GM21526 (cell line): ENCODE measurements around the gene CTNNA2.

ENCODE experiments used
- ATAC-seq: cut with Tn5 transposase; IDR thresholded peaks from one replicate; pipeline ENCODE4 v1.9.1; 2021; ENCODE audit warnings: moderate library complexity; ENCODE audit not compliant: unreplicated experiment, low FRiP score

Gene CTNNA2

GRCh38 chr2:80338794-80339193 is 825.9 kb downstream of the CTNNA2 start:
- no peak for ATAC-seq

- no peak for ATAC-seq
Measured at GRCh38 chr2:80340022-80340421, 827.2 kb downstream of the CTNNA2 start.

DNA sequence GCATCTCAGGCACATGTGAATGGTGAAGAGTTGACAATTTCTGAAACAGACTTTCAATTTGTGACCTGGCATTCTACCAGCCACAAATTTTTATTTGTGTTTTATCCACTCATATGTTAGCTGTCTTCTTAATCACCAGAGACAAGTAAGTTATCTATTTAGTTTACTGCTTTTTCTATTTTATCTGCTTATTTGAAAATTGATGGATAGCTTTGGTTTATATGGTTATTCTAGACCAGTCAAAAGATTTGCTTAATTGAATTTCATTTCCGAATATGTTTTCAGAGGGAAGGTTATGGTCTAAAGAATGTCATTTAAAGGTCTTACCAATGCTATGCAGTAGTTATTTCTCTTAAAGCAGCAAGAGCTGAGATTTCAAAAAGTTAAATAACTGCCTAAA is 835.2 kb downstream of the CTNNA2 start:
- ATAC-seq, result no peak

- ATAC-seq, result no peak
Measured at GRCh38 chr2:80348953-80349352, 836.1 kb downstream of the CTNNA2 start.

DNA sequence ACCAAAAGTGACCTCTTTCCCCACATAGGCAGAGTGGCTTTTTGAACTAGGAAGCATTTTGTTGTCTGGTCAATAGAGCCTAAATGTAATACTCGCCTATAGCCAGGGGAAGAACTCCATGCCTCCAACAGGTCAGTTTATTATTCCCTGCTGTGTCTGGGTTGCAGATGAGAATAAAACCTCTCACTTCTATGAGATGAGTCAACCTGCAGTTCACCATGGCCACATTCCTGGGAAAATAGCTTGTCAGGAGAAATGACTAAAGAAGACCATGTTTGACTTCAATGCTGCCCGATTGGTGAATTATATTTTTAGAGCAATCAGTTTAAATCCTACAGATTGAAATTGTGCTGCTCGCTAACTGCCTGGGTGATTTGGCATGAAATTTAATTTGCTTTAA is 838.4 kb downstream of the CTNNA2 start:
- no peak for ATAC-seq

GRCh38 chr2:80354858-80355257 is 842.0 kb downstream of the CTNNA2 start:
- no peak for ATAC-seq

- ATAC-seq, result no peak
Measured at GRCh38 chr2:80361904-80362303, 849.1 kb downstream of the CTNNA2 start.

- no peak for ATAC-seq
Measured at GRCh38 chr2:80363330-80363729, 850.5 kb downstream of the CTNNA2 start.

DNA sequence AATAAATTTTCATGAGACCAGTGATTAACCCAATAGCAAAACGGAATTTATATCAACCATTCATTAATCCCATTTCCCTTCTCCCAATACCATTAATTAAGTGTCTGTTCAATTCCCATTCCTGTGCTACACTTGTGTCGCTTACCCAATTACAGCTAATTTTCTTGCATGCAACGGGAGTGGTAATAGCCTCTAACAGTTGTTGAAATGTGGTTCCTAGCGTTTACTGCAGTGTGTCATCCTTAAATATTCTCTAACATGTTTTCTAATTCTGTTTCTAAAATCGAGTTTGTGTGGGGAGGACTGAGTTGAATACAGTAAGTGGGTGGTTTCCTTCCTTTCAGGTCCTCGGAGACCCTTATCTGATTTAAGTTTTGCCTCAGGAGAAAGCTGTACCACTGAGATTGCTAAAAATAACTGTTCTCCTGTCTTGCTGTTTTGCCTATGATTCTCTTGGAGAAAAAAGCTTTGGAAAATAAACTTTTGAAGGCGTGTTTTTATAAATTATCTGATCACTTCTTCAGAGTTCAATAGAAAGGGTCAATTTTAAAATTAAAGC is 851.0 kb downstream of the CTNNA2 start:
- ATAC-seq, result no peak

DNA sequence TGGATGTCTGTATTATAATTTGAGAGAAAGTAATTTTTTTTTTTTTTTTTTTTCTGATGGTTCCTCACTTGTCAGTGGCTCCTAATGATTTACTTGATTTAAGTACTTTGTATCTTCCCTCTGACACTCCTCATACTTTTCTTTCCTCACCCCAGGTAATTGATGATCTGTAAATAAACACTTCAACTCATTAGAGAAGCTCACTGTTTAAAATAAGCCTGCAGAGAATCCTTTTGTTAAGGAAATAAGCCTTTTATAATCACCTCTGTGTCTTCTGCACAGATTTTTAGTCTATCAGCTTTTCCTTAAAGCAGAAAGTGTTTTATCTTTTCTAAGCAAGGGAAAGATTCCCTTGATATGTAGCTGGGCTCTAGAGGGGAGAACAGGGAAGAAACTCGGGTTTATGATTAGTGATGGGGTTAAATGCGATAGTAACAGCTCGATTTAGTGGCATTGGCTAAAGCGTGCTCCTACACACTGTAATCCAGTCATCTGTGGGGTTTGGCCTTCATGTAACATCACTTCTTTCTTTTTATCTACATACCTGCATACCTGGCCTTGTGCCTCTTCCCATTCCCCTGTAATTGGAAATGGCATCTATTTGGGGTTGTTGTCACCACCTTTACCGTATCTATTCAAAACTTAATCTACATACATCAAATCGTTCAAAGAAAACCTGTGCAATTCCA is 851.8 kb downstream of the CTNNA2 start:
- ATAC-seq, result no peak

- no peak for ATAC-seq
Measured at GRCh38 chr2:80365762-80366161, 852.9 kb downstream of the CTNNA2 start.

DNA sequence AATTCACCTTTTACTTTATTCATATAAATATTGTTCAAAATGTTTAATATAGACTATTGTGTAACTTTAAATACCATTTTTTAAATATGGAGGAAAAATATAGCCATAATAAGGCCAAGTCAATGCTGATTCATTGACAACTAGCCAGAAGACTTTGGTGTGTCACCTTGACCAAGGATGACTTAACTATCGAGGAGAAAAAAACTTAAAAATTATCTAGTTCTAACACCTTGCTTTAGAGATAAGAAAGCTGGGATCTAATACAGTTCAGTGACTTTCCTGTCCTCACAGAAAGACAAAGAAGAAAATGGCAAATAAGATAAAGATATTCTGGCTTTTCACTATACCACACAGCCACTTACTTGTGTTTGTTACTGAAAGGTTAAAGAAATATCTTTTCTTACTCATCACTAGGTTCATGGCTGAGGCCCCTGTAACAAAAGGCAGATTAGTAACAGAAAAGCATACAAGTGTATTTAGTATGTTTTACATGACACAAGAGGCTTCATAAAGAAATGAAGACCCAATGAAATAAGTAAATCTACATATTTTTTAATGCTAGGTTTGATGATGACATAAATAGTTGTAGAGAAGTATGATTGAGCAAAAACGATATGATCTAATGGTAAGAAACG is 857.6 kb downstream of the CTNNA2 start:
- ATAC-seq, result no peak

DNA sequence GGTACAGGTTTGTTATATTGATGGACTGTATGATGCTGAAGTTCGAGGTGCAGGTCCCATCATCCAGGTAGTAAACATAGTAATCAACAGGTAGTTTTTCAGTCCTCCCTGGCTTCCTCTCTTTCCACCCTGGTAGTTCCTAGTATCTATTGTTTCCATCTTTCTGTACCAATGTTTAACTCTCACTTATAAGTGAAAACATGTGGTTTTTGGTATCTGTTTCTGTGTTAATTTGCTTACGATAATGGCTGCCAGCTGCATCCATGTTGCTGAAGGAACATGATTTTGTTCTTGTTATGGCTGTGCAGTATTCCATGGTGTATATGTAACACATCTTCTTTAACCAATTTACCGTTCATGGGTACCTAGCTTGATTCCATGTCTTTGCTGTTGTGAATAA is 861.3 kb downstream of the CTNNA2 start:
- no peak for ATAC-seq

DNA sequence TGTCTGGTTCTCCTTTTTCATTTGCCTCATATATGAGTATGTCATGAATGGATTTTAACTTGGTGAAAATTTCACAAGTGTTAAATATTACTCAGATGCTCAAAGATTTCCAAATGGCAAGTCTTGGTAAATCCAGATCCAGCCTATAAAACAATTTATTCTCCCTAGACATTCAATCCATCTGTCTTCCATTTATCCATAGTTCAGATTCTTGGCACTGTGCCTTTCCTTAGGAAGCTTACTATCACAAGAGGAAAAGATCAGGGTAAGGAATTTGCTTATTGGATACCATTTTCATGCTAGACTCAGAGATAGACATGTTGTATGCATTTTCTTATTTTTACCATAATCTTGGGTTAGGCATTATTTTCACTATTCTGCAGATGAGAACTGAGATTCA is 864.2 kb downstream of the CTNNA2 start:
- no peak for ATAC-seq

DNA sequence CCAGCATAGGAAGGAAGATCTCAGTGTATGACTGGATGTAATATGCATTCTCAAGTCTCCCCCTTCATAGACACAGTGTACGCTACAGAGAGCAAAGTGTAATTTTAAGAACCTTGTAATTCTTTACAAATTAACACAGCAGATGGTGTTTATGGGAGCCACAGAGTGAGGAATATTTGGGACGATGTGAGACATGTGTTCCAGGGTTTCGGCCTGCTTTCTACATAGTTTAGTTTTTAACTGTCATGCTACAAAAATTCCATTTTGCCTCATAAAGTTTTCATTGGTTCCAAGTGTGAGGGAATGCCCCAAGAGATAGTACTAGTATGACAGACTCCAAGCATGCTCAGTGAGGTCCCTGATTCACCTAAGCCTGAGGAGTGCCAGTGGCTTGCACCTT is 867.9 kb downstream of the CTNNA2 start:
- no peak for ATAC-seq

GRCh38 chr2:80381666-80382065 is 868.8 kb downstream of the CTNNA2 start:
- ATAC-seq, result no peak

- no peak for ATAC-seq
Measured at GRCh38 chr2:80392441-80392840, 879.6 kb downstream of the CTNNA2 start.

DNA sequence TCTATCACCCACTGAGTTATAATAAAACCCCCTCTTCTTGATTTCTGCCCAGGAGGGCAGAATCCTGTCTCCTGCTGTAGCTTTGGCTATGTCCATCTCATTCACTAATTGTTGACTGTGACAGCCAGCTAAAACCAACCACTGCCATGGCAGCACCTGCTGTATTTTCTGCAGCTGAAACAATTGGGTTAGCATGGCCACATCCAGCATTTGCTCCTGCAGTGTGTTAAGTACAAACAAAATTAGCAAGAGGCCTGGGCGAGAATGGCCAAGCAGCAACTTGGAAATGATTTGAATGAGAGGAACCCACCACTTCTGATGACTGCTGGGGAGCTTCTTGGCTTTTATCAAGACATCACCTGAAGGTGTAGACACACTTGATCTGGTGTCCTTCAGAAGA is 881.1 kb downstream of the CTNNA2 start:
- ATAC-seq, result no peak

GRCh38 chr2:80395251-80395650 is 882.4 kb downstream of the CTNNA2 start:
- no peak for ATAC-seq

DNA sequence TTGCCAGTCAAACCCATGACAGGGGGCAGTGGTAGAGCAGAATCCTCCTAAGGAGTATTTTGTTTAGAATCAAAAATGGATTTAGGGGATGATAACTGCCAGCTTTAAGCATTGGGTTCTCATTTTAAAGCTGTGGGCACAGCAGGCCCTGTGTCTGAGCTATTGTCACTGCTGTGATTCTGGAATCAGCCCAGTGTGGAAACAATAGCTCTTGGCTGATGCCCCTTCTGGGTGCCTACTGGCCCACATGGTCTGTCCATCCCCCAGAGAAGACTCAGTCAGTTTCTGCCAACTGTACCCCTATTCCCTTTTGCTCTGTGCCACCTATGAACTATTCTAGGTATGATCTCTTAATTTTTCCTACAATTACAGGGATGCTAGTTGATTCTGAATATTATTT is 883.4 kb downstream of the CTNNA2 start:
- ATAC-seq, result no peak

DNA sequence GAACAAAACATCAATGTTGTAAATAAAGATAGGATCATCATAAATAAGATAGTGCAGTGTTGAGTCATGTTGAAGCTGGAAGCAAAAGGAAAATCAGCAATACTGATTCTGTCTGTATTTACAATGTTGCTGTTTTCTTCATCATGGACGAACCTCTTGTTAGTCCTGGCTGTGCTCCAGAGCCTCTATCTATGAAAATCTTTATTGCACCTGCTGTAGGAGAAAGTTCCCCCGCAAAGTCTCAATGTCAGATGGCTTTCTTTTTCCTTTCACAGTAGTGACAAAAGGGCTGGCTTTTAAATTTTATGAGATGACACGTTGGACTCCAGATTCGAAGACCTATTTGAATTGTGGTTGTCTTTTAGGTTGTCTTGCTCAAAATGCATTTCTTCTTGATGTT is 890.2 kb downstream of the CTNNA2 start:
- ATAC-seq, result no peak

DNA sequence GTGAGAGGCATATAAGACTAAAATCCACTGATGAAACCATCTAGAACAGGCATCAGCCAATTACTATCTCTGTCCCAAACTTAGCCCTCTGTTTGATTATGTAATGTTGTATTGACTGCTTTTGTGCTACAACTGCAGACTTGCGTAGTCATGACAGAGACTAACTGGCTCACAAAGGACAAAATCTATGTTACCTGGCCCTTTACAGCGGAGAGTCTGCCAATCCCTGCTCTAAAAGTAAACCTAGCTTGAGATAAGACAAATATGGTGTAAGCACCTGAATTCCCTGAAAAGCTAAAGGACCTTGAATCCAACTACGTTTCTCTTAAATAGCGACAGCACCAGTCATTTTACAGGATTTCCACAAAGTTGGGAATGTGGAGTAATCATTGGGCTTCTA is 894.5 kb downstream of the CTNNA2 start:
- ATAC-seq, result no peak
